CD14-positive monocyte (primary cell): ENCODE data around the gene SUPT5H. TPM values are rescaled to one million over a fixed set of nuclear protein-coding genes. Genes with fewer than 3 reads are reported as not detected.

Experiments
- DNase-seq, 3 donors: peaks; one replicate each; pipeline ENCODE4 v3.0.0-alpha.2; 2011 to 2022
- H2AFZ ChIP-seq: 2 replicates; pipeline ENCODE4 v1.6.0; 2012; ENCODE audit warnings: mild to moderate bottlenecking, low read depth, low read length, inconsistent platforms; ENCODE audit not compliant: insufficient read depth, poor library complexity, severe bottlenecking
- H3K27ac ChIP-seq, 2 donors: 1 replicate in 1 of 2; 2 replicates in 1 of 2; pipeline ENCODE4 v1.5.1; 2012 to 2013; ENCODE audit warnings: low read length in 2 of 2, control low read depth in 1 of 2, inconsistent platforms in 1 of 2, low read depth in 1 of 2, mild to moderate bottlenecking in 1 of 2
- H3K27me3 ChIP-seq, 2 donors: one replicate each; pipeline versions ENCODE4 v1.6.0 to v1.6.1; 2011 to 2013; ENCODE audit warnings: low read length in 2 of 2; ENCODE audit not compliant: control insufficient read depth in 2 of 2, insufficient read depth in 2 of 2
- H3K36me3 ChIP-seq, 2 donors: replicated peaks in 1 of 2; 1 replicate in 1 of 2; 2 replicates in 1 of 2; pipeline versions ENCODE4 v1.5.1 to v1.6.1; 2012 to 2013; ENCODE audit warnings: low read length in 2 of 2, control low read depth in 1 of 2, inconsistent platforms in 1 of 2, mild to moderate bottlenecking in 1 of 2; ENCODE audit not compliant: insufficient read depth in 2 of 2, control insufficient read depth in 1 of 2
- H3K4me1 ChIP-seq, 2 donors: 1 replicate in 1 of 2; 2 replicates in 1 of 2; pipeline versions ENCODE4 v1.5.1 to v1.6.1; 2012 to 2013; ENCODE audit warnings: low read length in 2 of 2, control low read depth in 1 of 2, inconsistent platforms in 1 of 2, mild to moderate bottlenecking in 1 of 2, moderate library complexity in 1 of 2; ENCODE audit not compliant: insufficient read depth in 2 of 2, control insufficient read depth in 1 of 2
- H3K4me2 ChIP-seq: replicated peaks from 2 replicates; pipeline ENCODE3; 2012; ENCODE audit warnings: low read length, moderate library complexity, mild to moderate bottlenecking; ENCODE audit not compliant: poor library complexity, severe bottlenecking; ENCODE audit errors: extremely low read depth
- H3K4me3 ChIP-seq, 3 experiments: fragments of 200-600 bp in 1 of 3; sonication (generic) in 1 of 3; replicated peaks in 1 of 3; 1 replicate in 2 of 3; 2 replicates in 1 of 3; pipeline ENCODE4 v1.5.1; 2011 to 2013; ENCODE audit warnings: low read length in 3 of 3, mild to moderate bottlenecking in 3 of 3, control low read depth in 2 of 3, low read depth in 2 of 3, inconsistent platforms in 1 of 3, moderate library complexity in 1 of 3
- H3K79me2 ChIP-seq: 2 replicates; pipeline ENCODE4 v1.6.0; 2012; ENCODE audit warnings: mild to moderate bottlenecking, control low read depth, inconsistent platforms, low read length, moderate library complexity; ENCODE audit not compliant: insufficient read depth
- H3K9ac ChIP-seq: 2 replicates; pipeline ENCODE4 v1.6.0; 2017; ENCODE audit warnings: low read length, mild to moderate bottlenecking; ENCODE audit not compliant: insufficient read depth, poor library complexity, severe bottlenecking
- H3K9me3 ChIP-seq, 2 donors: replicated peaks in 1 of 2; 1 replicate in 1 of 2; 2 replicates in 1 of 2; pipeline versions ENCODE4 v1.5.1 to v1.6.1; 2012 to 2013; ENCODE audit warnings: low read length in 2 of 2, control low read depth in 1 of 2; ENCODE audit not compliant: control insufficient read depth in 1 of 2, insufficient read depth in 1 of 2
- H4K20me1 ChIP-seq: 2 replicates; pipeline ENCODE4 v1.6.0; 2012; ENCODE audit warnings: mild to moderate bottlenecking, low read length, control low read depth, moderate library complexity; ENCODE audit not compliant: insufficient read depth
- H3K27ac Mint-ChIP-seq, 7 donors: one replicate each; pipeline ENCODE4 v1.8.0; 2020; ENCODE audit warnings: mild to moderate bottlenecking in 7 of 7, mixed read lengths in 7 of 7, moderate library complexity in 6 of 7, inconsistent platforms in 2 of 7
- H3K27me3 Mint-ChIP-seq, 3 donors: one replicate each; pipeline ENCODE4 v1.8.0; 2021 to 2022; ENCODE audit warnings: low read depth in 3 of 3, mild to moderate bottlenecking in 3 of 3, mixed read lengths in 3 of 3, moderate library complexity in 3 of 3, inconsistent platforms in 1 of 3
- H3K36me3 Mint-ChIP-seq, 2 donors: one replicate each; pipeline ENCODE4 v1.8.0; 2020; ENCODE audit warnings: mixed read lengths in 2 of 2, inconsistent platforms in 1 of 2, mild to moderate bottlenecking in 1 of 2
- H3K4me1 Mint-ChIP-seq: one replicate; pipeline ENCODE4 v1.8.0; 2020; ENCODE audit warnings: mild to moderate bottlenecking, mixed read lengths
- H3K4me3 Mint-ChIP-seq, 2 donors: one replicate each; pipeline ENCODE4 v1.8.0; 2020; ENCODE audit warnings: mild to moderate bottlenecking in 2 of 2, mixed read lengths in 2 of 2, moderate library complexity in 1 of 2
- H3K9me3 Mint-ChIP-seq, 7 donors: one replicate each; pipeline ENCODE4 v1.8.0; 2020 to 2022; ENCODE audit warnings: mixed read lengths in 7 of 7, mild to moderate bottlenecking in 6 of 7, moderate library complexity in 6 of 7, inconsistent platforms in 2 of 7
- WGBS: methylation state at CpG from one replicate; pipeline ENCODE4 v1.1.5; 2013; ENCODE audit warnings: missing lambda C conversion rate; ENCODE audit not compliant: insufficient coverage; 5-methylcytosine and 5-hydroxymethylcytosine counted together
- intact Hi-C, 2 donors: fragments of 100-400 bp; cut with micrococcal nuclease; formaldehyde crosslinking; loops; one replicate each; pipeline versions ENCODE4 v1.15.0 to v1.15.1; 2023
- polyA plus RNA-seq, 3 donors: library from polyadenylated mRNA; depleted of rRNA in 1 of 3; unstranded in 2 of 3; stranded (reverse) in 1 of 3; fragments of 300-500 nt in 2 of 3; fragments of >200 nt in 1 of 3; fragmentation: Illumina TruSeq in 2 of 3; gene quantifications; 1 replicate in 2 of 3; 2 replicates in 1 of 3; pipeline ENCODE4 v1.2.3, GENCODE V29; 2012 to 2021
- TF ChIP-seq, protein P1 (sequence below): fragments of 200-600 bp; IDR thresholded peaks from one replicate; pipeline ENCODE4 v1.8.0; 2022; ENCODE audit warnings: antibody characterized with exemption, mild to moderate bottlenecking

Gene SUPT5H
- polyA plus RNA-seq, 3 donors = 43.6 to 83.2 (median 50.7) TPM

DNA sequence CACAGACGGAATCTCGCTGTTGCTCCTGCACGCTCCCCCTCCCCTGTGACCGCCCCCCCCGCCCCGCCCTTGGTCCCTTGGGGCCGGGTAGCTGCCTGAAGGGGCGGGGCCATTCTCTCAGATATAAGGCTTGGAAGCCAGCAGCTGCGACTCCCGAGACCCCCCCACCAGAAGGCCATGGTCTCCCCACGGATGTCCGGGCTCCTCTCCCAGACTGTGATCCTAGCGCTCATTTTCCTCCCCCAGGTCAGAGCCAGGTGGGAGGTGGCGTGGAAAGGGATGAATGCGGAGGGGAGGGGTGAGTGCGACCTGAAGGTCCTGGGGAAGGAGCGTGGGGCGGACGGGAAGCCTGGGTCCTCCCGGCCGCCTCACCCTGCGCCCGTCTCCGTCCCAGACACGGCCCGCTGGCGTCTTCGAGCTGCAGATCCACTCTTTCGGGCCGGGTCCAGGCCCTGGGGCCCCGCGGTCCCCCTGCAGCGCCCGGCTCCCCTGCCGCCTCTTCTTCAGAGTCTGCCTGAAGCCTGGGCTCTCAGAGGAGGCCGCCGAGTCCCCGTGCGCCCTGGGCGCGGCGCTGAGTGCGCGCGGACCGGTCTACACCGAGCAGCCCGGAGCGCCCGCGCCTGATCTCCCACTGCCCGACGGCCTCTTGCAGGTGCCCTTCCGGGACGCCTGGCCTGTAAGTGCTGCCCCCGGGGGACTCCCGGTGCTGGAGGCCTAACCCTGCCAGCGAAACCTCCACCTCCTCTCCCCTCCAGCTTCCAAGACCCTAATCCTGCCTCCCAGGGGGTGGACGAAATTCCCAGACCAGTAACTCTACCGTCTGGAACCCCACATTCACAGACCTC lies 53.6 kb downstream of the SUPT5H start, which contains the start of gene DLL3:
Gene DLL3 (plus strand): TSS at position 150 of the 845 bp plus-strand sequence. CDS start 28 bp downstream, at position 178.
- no peak within 1 kb of the TSS for H3K4me2 ChIP-seq
- H3K27me3 ChIP-seq = peaks cover 30 to 61% of the 10 kb centered on the region in 2 donors
- H3K9ac ChIP-seq = no peak within 1 kb of the TSS

DNA sequence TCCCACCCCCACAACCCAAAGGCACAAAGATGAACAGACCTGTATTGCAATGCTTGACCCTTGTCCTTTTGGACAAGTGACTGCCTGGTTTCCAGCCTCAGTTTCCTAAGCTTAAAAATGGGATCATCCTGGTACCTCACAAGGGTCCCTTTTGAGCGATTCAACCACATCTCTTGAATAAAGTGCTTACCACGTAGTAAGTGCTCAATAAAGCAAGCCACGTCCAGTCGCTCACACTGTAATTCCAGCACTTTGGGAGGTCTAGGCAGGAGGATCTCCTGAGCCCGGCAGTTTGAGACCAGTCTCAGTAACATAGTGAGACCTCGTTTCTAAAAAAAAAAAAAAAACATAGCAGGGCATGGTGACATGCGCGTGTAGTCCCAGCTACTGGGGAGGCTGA lies 54.5 kb downstream of the SUPT5H start:
- H3K4me2 ChIP-seq = no peak overlapping the region

More for the DNA sequence above, 53.6 kb downstream of the SUPT5H start, which contains the start of gene DLL3:
- Mint-ChIP-seq H3K9me3 (peaks cover 0 to 26% (median 7%) of the 10 kb centered on the region in 7 donors), H3K4me3 (peak within 1 kb of the TSS; percentile 34 to 86), H3K27me3 (peaks cover 72 to 78% (median 73%) of the 10 kb centered on the region in 3 donors), H3K27ac (peak within 1 kb of the TSS in 2 of 7 donors; percentile 16 to 33), H3K4me1 (peaks cover 11% of the 10 kb centered on the region), H3K36me3 (peaks cover 0 to 11% of the 10 kb centered on the region in 2 donors)
- Histone ChIP-seq H4K20me1 (no peaks in the 10 kb centered on the region), H3K4me1 (peaks cover 5% of the 10 kb centered on the region in 2 donors), H3K9me3 (peaks cover 0 to 7% of the 10 kb centered on the region in 2 donors), H3K4me3 (no peak within 1 kb of the TSS), H3K27ac (no peak within 1 kb of the TSS), H2AFZ (peak within 1 kb of the TSS; percentile 30), H3K79me2 (no peaks in the 10 kb centered on the region), H3K36me3 (no peaks in the 10 kb centered on the region)
- WGBS = 2% methylated on average over 51 of the region's 60 CpGs
- TF ChIP-seq, protein P1, sequence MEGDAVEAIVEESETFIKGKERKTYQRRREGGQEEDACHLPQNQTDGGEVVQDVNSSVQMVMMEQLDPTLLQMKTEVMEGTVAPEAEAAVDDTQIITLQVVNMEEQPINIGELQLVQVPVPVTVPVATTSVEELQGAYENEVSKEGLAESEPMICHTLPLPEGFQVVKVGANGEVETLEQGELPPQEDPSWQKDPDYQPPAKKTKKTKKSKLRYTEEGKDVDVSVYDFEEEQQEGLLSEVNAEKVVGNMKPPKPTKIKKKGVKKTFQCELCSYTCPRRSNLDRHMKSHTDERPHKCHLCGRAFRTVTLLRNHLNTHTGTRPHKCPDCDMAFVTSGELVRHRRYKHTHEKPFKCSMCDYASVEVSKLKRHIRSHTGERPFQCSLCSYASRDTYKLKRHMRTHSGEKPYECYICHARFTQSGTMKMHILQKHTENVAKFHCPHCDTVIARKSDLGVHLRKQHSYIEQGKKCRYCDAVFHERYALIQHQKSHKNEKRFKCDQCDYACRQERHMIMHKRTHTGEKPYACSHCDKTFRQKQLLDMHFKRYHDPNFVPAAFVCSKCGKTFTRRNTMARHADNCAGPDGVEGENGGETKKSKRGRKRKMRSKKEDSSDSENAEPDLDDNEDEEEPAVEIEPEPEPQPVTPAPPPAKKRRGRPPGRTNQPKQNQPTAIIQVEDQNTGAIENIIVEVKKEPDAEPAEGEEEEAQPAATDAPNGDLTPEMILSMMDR = no peak
- intact Hi-C loops = loop anchor here in 1 of 2 donors (10.0 kb wide), 1 partner anchor 176 kb away; no protein-coding TSS in a partner anchor
- DNase-seq = no peak

More for the DNA sequence above, 54.5 kb downstream of the SUPT5H start:
- 75% methylated on average over 4 of the region's 8 CpGs for WGBS
- no peaks in the 10 kb centered on the region for H3K79me2 ChIP-seq
- intact Hi-C loops = loop anchor here in 1 of 2 donors (10.0 kb wide), 1 partner anchor 175 kb away; no protein-coding TSS in a partner anchor
- no peak overlapping the region for H3K9ac ChIP-seq
- peaks cover 72 to 87% (median 74%) of the 10 kb centered on the region in 3 donors for H3K27me3 Mint-ChIP-seq
- no peak overlapping the region for H3K4me3 ChIP-seq
- peaks cover 5% of the 10 kb centered on the region in 2 donors for H3K4me1 ChIP-seq
- H3K4me1 Mint-ChIP-seq = peaks cover 11% of the 10 kb centered on the region
- peaks cover 30 to 67% of the 10 kb centered on the region in 2 donors for H3K27me3 ChIP-seq
- DNase-seq = no peak
- H3K27ac Mint-ChIP-seq = no peak overlapping the region
- H3K4me3 Mint-ChIP-seq = peak overlapping the region in 1 of 2 donors; percentile 59
- no peak overlapping the region for H3K27ac ChIP-seq
- no peaks in the 10 kb centered on the region for H3K36me3 ChIP-seq
- H3K9me3 Mint-ChIP-seq = peaks cover 0 to 26% (median 8%) of the 10 kb centered on the region in 7 donors
- no peak overlapping the region for H2AFZ ChIP-seq
- no peaks in the 10 kb centered on the region for H4K20me1 ChIP-seq
- H3K36me3 Mint-ChIP-seq = peaks cover 0 to 11% of the 10 kb centered on the region in 2 donors
- H3K9me3 ChIP-seq = peaks cover 0 to 7% of the 10 kb centered on the region in 2 donors
- TF ChIP-seq, protein P1 = no peak
